ENCODE results near the gene COL27A1. TPM values are rescaled to one million over a fixed set of nuclear protein-coding genes. Genes with fewer than 3 reads are reported as not detected.

The COL27A1 gene
- polyA plus RNA-seq, 3 donors from 2014 or later = not detected

- H3K36me3 Mint-ChIP-seq = no peaks in the 10 kb centered on the region
- DNase-seq = no peak
- H3K9me3 Mint-ChIP-seq = no peaks in the 10 kb centered on the region
- H3K27ac Mint-ChIP-seq = no peak overlapping the region
- H3K4me3 Mint-ChIP-seq = no peak overlapping the region
- H3K27me3 Mint-ChIP-seq (ENCODE audit: low read depth in 3 of 3) = peaks cover 1 to 8% (median 4%) of the 10 kb centered on the region in 3 donors
- no peaks in the 10 kb centered on the region for H3K4me1 Mint-ChIP-seq
Measured at GRCh38 chr9:114270120-114270975, 115.0 kb downstream of the COL27A1 start.

- Mint-ChIP-seq H3K27me3 (ENCODE audit: low read depth in 3 of 3) (peaks cover 1 to 4% (median 2%) of the 10 kb centered on the region in 3 donors), H3K4me1 (no peaks in the 10 kb centered on the region), H3K9me3 (no peaks in the 10 kb centered on the region), H3K27ac (no peak overlapping the region), H3K36me3 (no peaks in the 10 kb centered on the region), H3K4me3 (no peak overlapping the region)
- DNase-seq = no peak
Measured at GRCh38 chr9:114271556-114272510, 116.5 kb downstream of the COL27A1 start.

GRCh38 chr9:114272739-114273431, 117.5 kb downstream of the COL27A1 start:
- Mint-ChIP-seq H3K27ac (no peak overlapping the region), H3K4me3 (no peak overlapping the region), H3K9me3 (no peaks in the 10 kb centered on the region), H3K4me1 (no peaks in the 10 kb centered on the region), H3K27me3 (ENCODE audit: low read depth in 3 of 3) (peaks cover 1 to 4% (median 2%) of the 10 kb centered on the region in 3 donors), H3K36me3 (no peaks in the 10 kb centered on the region)
- no peak for DNase-seq

- no peak for DNase-seq
- Mint-ChIP-seq H3K27ac (no peak overlapping the region), H3K9me3 (no peaks in the 10 kb centered on the region), H3K27me3 (ENCODE audit: low read depth in 3 of 3) (peaks cover 0 to 4% (median 1%) of the 10 kb centered on the region in 3 donors), H3K4me1 (no peaks in the 10 kb centered on the region), H3K36me3 (no peaks in the 10 kb centered on the region), H3K4me3 (no peak overlapping the region)
Measured at GRCh38 chr9:114273461-114273881, 118.1 kb downstream of the COL27A1 start.

GRCh38 chr9:114274217-114274616, 118.9 kb downstream of the COL27A1 start:
- H3K27ac Mint-ChIP-seq = no peak overlapping the region
- H3K4me1 Mint-ChIP-seq = no peaks in the 10 kb centered on the region
- H3K27me3 Mint-ChIP-seq (ENCODE audit: low read depth in 3 of 3) = peaks cover 0 to 5% (median 1%) of the 10 kb centered on the region in 3 donors
- DNase-seq = no peak
- no peaks in the 10 kb centered on the region for H3K9me3 Mint-ChIP-seq
- H3K36me3 Mint-ChIP-seq = no peaks in the 10 kb centered on the region
- no peak overlapping the region for H3K4me3 Mint-ChIP-seq

- Mint-ChIP-seq H3K4me1 (no peaks in the 10 kb centered on the region), H3K36me3 (no peaks in the 10 kb centered on the region), H3K9me3 (no peaks in the 10 kb centered on the region), H3K4me3 (no peak overlapping the region), H3K27me3 (ENCODE audit: low read depth in 3 of 3) (peaks cover 0 to 5% (median 1%) of the 10 kb centered on the region in 3 donors), H3K27ac (no peak overlapping the region)
- no peak for DNase-seq
Measured at GRCh38 chr9:114275246-114276004, 120.1 kb downstream of the COL27A1 start.

- no peak for DNase-seq
- Mint-ChIP-seq H3K27ac (no peak overlapping the region), H3K4me1 (no peaks in the 10 kb centered on the region), H3K36me3 (no peaks in the 10 kb centered on the region), H3K4me3 (no peak overlapping the region), H3K9me3 (no peaks in the 10 kb centered on the region), H3K27me3 (ENCODE audit: low read depth in 3 of 3) (peaks cover 0 to 3% (median 1%) of the 10 kb centered on the region in 3 donors)
Measured at GRCh38 chr9:114276908-114277821, 121.8 kb downstream of the COL27A1 start.

GRCh38 chr9:114278356-114278755, 123.0 kb downstream of the COL27A1 start:
- H3K4me1 Mint-ChIP-seq = no peaks in the 10 kb centered on the region
- DNase-seq = no peak
- no peaks in the 10 kb centered on the region for H3K9me3 Mint-ChIP-seq
- H3K27me3 Mint-ChIP-seq (ENCODE audit: low read depth in 3 of 3) = peaks cover 0 to 3% (median 1%) of the 10 kb centered on the region in 3 donors
- peak overlapping the region in 1 of 6 donors; percentile 20 for H3K27ac Mint-ChIP-seq
- no peaks in the 10 kb centered on the region for H3K36me3 Mint-ChIP-seq
- H3K4me3 Mint-ChIP-seq = no peak overlapping the region

- no peaks in the 10 kb centered on the region for H3K36me3 Mint-ChIP-seq
- no peak for DNase-seq
- H3K9me3 Mint-ChIP-seq = no peaks in the 10 kb centered on the region
- H3K27ac Mint-ChIP-seq = no peak overlapping the region
- peaks cover 0 to 3% (median 0%) of the 10 kb centered on the region in 3 donors for H3K27me3 Mint-ChIP-seq (ENCODE audit: low read depth in 3 of 3)
- H3K4me3 Mint-ChIP-seq = no peak overlapping the region
- H3K4me1 Mint-ChIP-seq = no peaks in the 10 kb centered on the region
Measured at GRCh38 chr9:114278881-114279570, 123.7 kb downstream of the COL27A1 start.

- no peaks in the 10 kb centered on the region for H3K36me3 Mint-ChIP-seq
- H3K27me3 Mint-ChIP-seq (ENCODE audit: low read depth in 3 of 3) = peaks cover 0 to 4% (median 2%) of the 10 kb centered on the region in 3 donors
Measured at GRCh38 chr9:114279693-114280092, 124.4 kb downstream of the COL27A1 start.

GRCh38 chr9:114280636-114281472, 125.5 kb downstream of the COL27A1 start:
- Mint-ChIP-seq H3K36me3 (no peaks in the 10 kb centered on the region), H3K27ac (no peak overlapping the region), H3K4me1 (no peaks in the 10 kb centered on the region), H3K27me3 (ENCODE audit: low read depth in 3 of 3) (peaks cover 0 to 4% (median 2%) of the 10 kb centered on the region in 3 donors), H3K4me3 (no peak overlapping the region), H3K9me3 (no peaks in the 10 kb centered on the region)
- no peak for DNase-seq

More at GRCh38 chr9:114279693-114280092, 124.4 kb downstream of the COL27A1 start:
- no peaks in the 10 kb centered on the region for H3K9me3 Mint-ChIP-seq
- H3K4me1 Mint-ChIP-seq = no peaks in the 10 kb centered on the region
- DNase-seq = no peak
- no peak overlapping the region for H3K4me3 Mint-ChIP-seq
- no peak overlapping the region for H3K27ac Mint-ChIP-seq

Measured in immature natural killer cell (primary cell).